Stimulated activated CD8-positive, alpha-beta memory T cell treated with anti-CD3 and anti-CD28 coated beads, Interleukin-15, amount 100 ng/mL, for 1 hour (primary cell): ENCODE data around the gene SMOC2.

Experiments
- DNase-seq: peaks from one replicate; pipeline ENCODE4 v3.0.0-alpha.2; 2020; ENCODE audit warnings: low read depth

The SMOC2 gene

GRCh38 chr6:168575346-168576098, 134.5 kb downstream of the SMOC2 start:
- no peak for DNase-seq

GRCh38 chr6:168576388-168576787, 135.4 kb downstream of the SMOC2 start:
- DNase-seq = no peak

DNA sequence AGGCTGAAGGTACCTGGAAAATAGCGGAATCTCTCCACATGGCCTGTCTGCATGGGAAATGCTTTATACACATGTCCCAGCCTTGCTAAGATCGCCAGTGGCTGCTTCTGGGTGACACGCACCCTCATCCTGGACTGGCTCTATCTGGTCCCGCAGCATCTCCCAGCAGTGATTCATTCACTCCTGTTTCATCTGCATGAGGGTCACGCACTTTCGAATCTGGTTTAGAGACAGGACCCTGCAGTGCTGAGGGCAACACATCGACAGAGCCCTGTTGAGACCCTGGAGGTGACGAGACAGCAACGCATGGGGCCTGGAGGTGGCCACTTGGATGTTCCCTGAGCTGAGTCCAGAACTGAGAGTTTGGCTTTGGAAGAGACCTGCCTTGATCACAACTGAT, 136.5 kb downstream of the SMOC2 start:
- DNase-seq = no peak

DNA sequence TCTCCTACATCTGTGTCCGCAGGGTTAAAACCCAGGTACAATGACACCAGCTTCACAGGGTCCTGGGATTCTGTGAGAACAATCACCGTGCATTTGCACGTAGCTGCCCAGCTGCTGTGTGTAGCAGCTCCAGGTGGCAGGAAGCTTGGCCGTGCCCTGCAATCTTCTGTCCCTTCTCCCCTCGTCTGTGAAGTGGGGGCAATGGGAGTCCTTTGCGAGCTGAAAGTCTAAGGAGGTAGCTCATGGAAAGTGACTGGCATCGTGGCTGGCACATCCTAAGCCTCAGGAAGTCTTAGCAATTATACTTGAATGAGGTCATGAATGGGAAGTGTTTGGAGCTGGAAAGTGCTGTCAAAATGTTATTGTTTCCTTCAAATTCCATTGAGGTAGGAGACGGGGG, 137.1 kb downstream of the SMOC2 start:
- no peak for DNase-seq

DNA sequence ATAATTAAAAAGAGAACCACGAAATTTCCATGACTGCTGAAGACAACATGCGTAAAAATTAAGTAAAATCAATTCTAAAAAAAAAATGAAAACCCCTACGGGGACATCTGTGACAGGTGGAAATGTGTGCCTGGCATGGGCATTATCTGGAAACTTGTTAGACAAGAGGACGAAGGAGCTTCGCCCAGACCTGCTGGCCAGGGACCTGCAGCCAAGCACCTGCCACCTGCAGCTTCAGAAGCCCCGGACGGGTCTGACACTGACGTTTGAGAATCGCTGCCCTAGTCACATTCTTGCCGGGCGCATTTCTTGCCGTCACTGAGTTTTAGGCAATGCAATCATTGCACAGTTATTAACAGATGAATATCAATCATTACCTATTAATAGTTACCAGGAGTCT, 140.3 kb downstream of the SMOC2 start:
- no peak for DNase-seq

DNA sequence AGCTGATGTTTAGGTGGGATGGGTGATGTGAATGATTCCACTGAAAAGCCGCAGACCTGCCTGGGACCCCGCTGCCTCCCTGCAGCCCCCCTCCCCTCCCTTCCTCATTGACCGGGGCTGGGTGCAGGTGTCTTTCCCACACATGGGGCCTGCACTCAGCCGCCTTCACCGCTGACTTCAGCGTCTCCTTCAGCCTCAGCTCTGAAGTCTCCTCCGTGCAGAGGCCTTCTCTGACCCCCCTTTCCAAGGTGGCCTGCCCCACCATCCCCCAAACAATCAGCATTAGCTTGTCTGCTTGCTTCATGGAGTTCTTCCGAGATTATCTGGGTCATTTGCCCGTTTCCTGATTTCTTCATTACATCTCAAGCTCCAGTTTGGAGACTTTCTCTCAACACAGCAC, 140.7 kb downstream of the SMOC2 start:
- DNase-seq = no peak

- no peak for DNase-seq
These were observed 141.6 kb downstream of the SMOC2 start for GRCh38 chr6:168582571-168582981.

GRCh38 chr6:168583126-168583525, 142.1 kb downstream of the SMOC2 start:
- no peak for DNase-seq

- no peak for DNase-seq
These were observed 142.8 kb downstream of the SMOC2 start for GRCh38 chr6:168583821-168584220.

GRCh38 chr6:168584249-168584648, 143.3 kb downstream of the SMOC2 start:
- no peak for DNase-seq

DNA sequence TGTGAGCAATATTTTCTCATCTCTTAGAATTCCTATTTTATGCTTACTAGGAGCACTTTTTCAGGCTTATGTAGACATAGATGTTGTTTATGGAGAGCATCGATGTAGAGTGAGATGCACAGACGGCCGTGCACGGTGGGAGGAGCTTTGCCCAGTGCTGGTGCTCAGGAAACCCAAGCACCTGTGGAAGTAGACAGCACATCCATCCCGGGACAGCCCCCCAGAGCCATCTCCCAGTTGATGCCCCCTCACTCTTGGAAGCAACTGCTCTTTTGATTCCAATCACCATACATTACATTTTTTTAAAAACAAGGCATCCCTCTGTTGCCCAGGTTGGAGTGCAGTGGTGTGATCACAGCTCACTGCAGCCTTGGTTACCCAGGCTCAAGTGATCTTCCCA, 143.7 kb downstream of the SMOC2 start:
- DNase-seq = no peak

DNA sequence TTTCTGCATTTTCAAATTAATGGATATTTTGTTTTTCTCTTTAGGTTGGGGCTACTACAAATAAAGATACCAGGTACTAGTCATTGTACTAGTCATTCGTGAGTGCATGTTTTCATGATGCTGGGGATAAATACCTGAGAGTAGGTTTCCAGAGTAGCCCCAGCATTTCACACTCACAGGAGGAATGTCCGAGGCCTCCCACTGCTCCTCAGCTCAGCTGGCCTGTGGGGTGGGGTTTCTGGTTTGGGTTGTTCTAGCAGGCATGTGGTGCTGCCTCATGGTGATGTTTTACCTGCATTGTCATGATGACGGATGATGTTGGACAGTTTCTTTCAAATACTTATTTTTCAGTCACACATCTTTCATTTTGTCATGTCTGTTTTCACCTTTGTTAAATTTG, 144.5 kb downstream of the SMOC2 start:
- DNase-seq = no peak

- no peak for DNase-seq
These were observed 148.3 kb downstream of the SMOC2 start for GRCh38 chr6:168589275-168589674.

- no peak for DNase-seq
These were observed 149.4 kb downstream of the SMOC2 start for GRCh38 chr6:168590406-168590805.

GRCh38 chr6:168596344-168596743, 155.4 kb downstream of the SMOC2 start:
- no peak for DNase-seq

DNA sequence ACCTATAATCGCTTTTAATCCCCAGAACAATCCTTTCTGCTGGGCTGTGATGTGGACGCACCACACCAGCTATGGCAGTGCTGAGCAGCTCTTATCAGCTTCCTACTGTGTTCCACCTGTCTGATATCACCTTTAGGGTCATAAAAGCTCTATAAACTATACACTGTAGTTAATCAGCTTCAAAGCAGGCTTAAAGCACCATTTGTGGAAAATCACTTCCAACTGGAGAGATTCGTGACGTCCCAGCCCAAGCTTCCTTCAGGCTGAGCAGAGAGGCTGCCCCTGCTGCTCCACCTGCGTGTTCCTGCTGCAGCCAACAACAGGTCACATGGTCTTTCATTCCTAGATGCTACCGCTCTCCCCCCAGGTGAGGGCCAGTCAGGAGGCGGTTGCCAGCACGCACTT, 156.5 kb downstream of the SMOC2 start:
- no peak for DNase-seq

- no peak for DNase-seq
These were observed 157.5 kb downstream of the SMOC2 start for GRCh38 chr6:168598251-168599117.

GRCh38 chr6:168599118-168599494, 158.1 kb downstream of the SMOC2 start:
- no peak for DNase-seq

GRCh38 chr6:168599769-168600330, 158.9 kb downstream of the SMOC2 start:
- DNase-seq = no peak

DNA sequence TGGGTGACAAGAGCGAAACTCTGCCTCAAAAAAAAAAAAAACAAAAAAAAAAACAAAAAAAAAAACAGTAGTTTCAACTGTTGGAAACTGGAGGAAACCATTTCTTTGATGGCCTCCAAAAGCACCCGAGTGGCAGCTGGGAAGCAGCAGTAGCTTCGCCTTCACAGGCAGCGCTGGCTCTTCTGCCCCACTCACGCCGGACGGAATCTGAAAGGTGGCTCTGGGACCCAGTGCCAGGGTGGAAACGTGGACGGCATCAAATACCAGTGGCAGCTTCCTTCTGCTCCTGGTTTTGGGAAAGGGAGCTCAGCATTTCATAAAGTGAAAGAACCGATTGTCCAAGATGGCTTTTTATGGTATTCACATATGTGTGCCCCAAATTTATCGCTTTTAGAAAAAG, 159.4 kb downstream of the SMOC2 start:
- DNase-seq = no peak

- DNase-seq = no peak
These were observed 160.1 kb downstream of the SMOC2 start for GRCh38 chr6:168601111-168601510.

GRCh38 chr6:168601546-168601945, 160.6 kb downstream of the SMOC2 start:
- DNase-seq = no peak

GRCh38 chr6:168602576-168602975, 161.6 kb downstream of the SMOC2 start:
- DNase-seq = no peak
